ENCODE data around the gene PDE7B.

PDE7B gene

GRCh38 chr6:136173519-136174507, 322.3 kb downstream of the PDE7B start:
- in situ Hi-C loops (cut with MboI; ENCODE audit: low sequenced_read_pairs), result no loop called here

- in situ Hi-C loops (cut with MboI; ENCODE audit: low sequenced_read_pairs), result no loop called here
These were observed 323.0 kb downstream of the PDE7B start for GRCh38 chr6:136174510-136174909.

GRCh38 chr6:136175873-136176272, 324.4 kb downstream of the PDE7B start:
- in situ Hi-C loops (cut with MboI; ENCODE audit: low sequenced_read_pairs), result no loop called here

- in situ Hi-C loops (cut with MboI; ENCODE audit: low sequenced_read_pairs), result no loop called here
These were observed 327.2 kb downstream of the PDE7B start for GRCh38 chr6:136178749-136179148.

GRCh38 chr6:136180704-136181511, 329.4 kb downstream of the PDE7B start:
- in situ Hi-C loops (cut with MboI; ENCODE audit: low sequenced_read_pairs), result no loop called here

- in situ Hi-C loops (cut with MboI; ENCODE audit: low sequenced_read_pairs), result no loop called here
These were observed 330.0 kb downstream of the PDE7B start for GRCh38 chr6:136181512-136181833.

- in situ Hi-C loops (cut with MboI; ENCODE audit: low sequenced_read_pairs), result no loop called here
These were observed 330.4 kb downstream of the PDE7B start for GRCh38 chr6:136181861-136182260.

- in situ Hi-C loops (cut with MboI; ENCODE audit: low sequenced_read_pairs), result no loop called here
These were observed 333.2 kb downstream of the PDE7B start for GRCh38 chr6:136184738-136185137.

GRCh38 chr6:136186363-136186762, 334.9 kb downstream of the PDE7B start:
- in situ Hi-C loops (cut with MboI; ENCODE audit: low sequenced_read_pairs), result no loop called here

GRCh38 chr6:136188486-136188885, 337.0 kb downstream of the PDE7B start:
- in situ Hi-C loops (cut with MboI; ENCODE audit: low sequenced_read_pairs), result no loop called here

- in situ Hi-C loops (cut with MboI; ENCODE audit: low sequenced_read_pairs), result no loop called here
These were observed 337.6 kb downstream of the PDE7B start for GRCh38 chr6:136189104-136189503.

- in situ Hi-C loops (cut with MboI; ENCODE audit: low sequenced_read_pairs), result no loop called here
These were observed 340.3 kb downstream of the PDE7B start for GRCh38 chr6:136191606-136192312.

- in situ Hi-C loops (cut with MboI; ENCODE audit: low sequenced_read_pairs), result no loop called here
These were observed 341.4 kb downstream of the PDE7B start for GRCh38 chr6:136192902-136193301.

GRCh38 chr6:136201732-136202131, 350.2 kb downstream of the PDE7B start:
- in situ Hi-C loops (cut with MboI; ENCODE audit: low sequenced_read_pairs), result no loop called here

GRCh38 chr6:136208783-136209182, 357.3 kb downstream of the PDE7B start:
- in situ Hi-C loops (cut with MboI; ENCODE audit: low sequenced_read_pairs), result no loop called here

- in situ Hi-C loops (cut with MboI; ENCODE audit: low sequenced_read_pairs), result no loop called here
These were observed 358.0 kb downstream of the PDE7B start for GRCh38 chr6:136209496-136209895.

- in situ Hi-C loops (cut with MboI; ENCODE audit: low sequenced_read_pairs), result no loop called here
These were observed 359.1 kb downstream of the PDE7B start for GRCh38 chr6:136210398-136211165.

- in situ Hi-C loops (cut with MboI; ENCODE audit: low sequenced_read_pairs), result no loop called here
These were observed 361.1 kb downstream of the PDE7B start for GRCh38 chr6:136212608-136213007.

GRCh38 chr6:136213012-136213539, 361.6 kb downstream of the PDE7B start:
- in situ Hi-C loops (cut with MboI; ENCODE audit: low sequenced_read_pairs), result no loop called here

GRCh38 chr6:136213853-136214252, 362.4 kb downstream of the PDE7B start:
- in situ Hi-C loops (cut with MboI; ENCODE audit: low sequenced_read_pairs), result no loop called here
